Esophagus squamous epithelium (tissue), 5 donors: ENCODE results near the gene CUEDC1. TPM values are rescaled to one million over a fixed set of nuclear protein-coding genes. Genes with fewer than 3 reads are reported as not detected.

Source experiments
- DNase-seq: peaks from one replicate; lab custom pipeline; 2025; lab: John Stamatoyannopoulos, UW
- H3K27ac ChIP-seq, 4 donors: fragments of 200-600 bp; sonication (generic); one replicate each; pipeline ENCODE4 v1.5.1; 2016 to 2019; ENCODE audit warnings: mild to moderate bottlenecking in 1 of 4
- H3K27me3 ChIP-seq, 4 donors: fragments of 200-600 bp; sonication (generic); 1 replicate in 3 of 4; 2 replicates in 1 of 4; pipeline versions ENCODE4 v1.5.1 to v1.6.0; 2017 to 2021; ENCODE audit warnings: antibody characterized with exemption in 1 of 4
- H3K36me3 ChIP-seq, 3 donors: fragments of 200-600 bp; sonication (generic); one replicate each; pipeline ENCODE4 v1.5.1; 2016 to 2019
- H3K4me1 ChIP-seq, 3 donors: fragments of 200-600 bp; sonication (generic); one replicate each; pipeline ENCODE4 v1.5.1; 2017 to 2019
- H3K4me3 ChIP-seq, 4 donors: fragments of 200-600 bp; sonication (generic); 1 replicate in 3 of 4; 2 replicates in 1 of 4; pipeline ENCODE4 v1.5.1; 2016 to 2019; ENCODE audit warnings: mild to moderate bottlenecking in 2 of 4, moderate library complexity in 1 of 4
- H3K9me3 ChIP-seq, 3 donors: fragments of 200-600 bp; sonication (generic); one replicate each; pipeline ENCODE4 v1.5.1; 2016 to 2019
- POLR2A ChIP-seq, 4 donors: fragments of 450-650 bp; IDR thresholded peaks; one replicate each; pipeline ENCODE4 v1.6.1; 2017; ENCODE audit warnings: antibody characterized with exemption in 4 of 4, mild to moderate bottlenecking in 4 of 4, moderate library complexity in 3 of 4
- WGBS, 2 donors: methylation state at CpG; one replicate each; pipeline ENCODE4 v1.1.5; 2018; 5-methylcytosine and 5-hydroxymethylcytosine counted together
- intact Hi-C: fragments of 100-400 bp; cut with DNase I; formaldehyde crosslinking; loops from one replicate; pipeline ENCODE4 v1.15.0; 2022
- total RNA-seq, 4 donors: library from RNA; depleted of rRNA; stranded (reverse); fragments of >200 nt; gene quantifications; one replicate each; pipeline ENCODE4 v1.1.0, GENCODE V29; 2016
- TF ChIP-seq, protein P1 (sequence below), 6 experiments: fragments of 450-650 bp in 4 of 6; fragments of 200-600 bp in 2 of 6; sonication (generic) in 2 of 6; IDR thresholded peaks; one replicate each; pipeline ENCODE4 v1.5.1; 2016 to 2019; ENCODE audit warnings: antibody characterized with exemption in 6 of 6, mild to moderate bottlenecking in 4 of 6, moderate library complexity in 4 of 6
- donor health status: DM: yes; HTN: yes; CAD: no.

Gene CUEDC1
- total RNA-seq, 4 donors from 2014 or later, result 7.4 to 27.3 (median 18.4) TPM

GRCh38 chr17:57870283-57870635 is 85.0 kb downstream of the CUEDC1 start:
- H3K36me3 ChIP-seq, result peaks cover 0 to 73% (median 6%) of the 10 kb centered on the region in 3 donors
- no peaks in the 10 kb centered on the region for H3K27me3 ChIP-seq
- no peak overlapping the region for H3K4me3 ChIP-seq
- peak overlapping the region in 3 of 4 donors; percentile 79 to 90 (median 88) for H3K27ac ChIP-seq
- H3K9me3 ChIP-seq, result no peaks in the 10 kb centered on the region
- intact Hi-C loops, result no loop called here
- TF ChIP-seq, protein P1, sequence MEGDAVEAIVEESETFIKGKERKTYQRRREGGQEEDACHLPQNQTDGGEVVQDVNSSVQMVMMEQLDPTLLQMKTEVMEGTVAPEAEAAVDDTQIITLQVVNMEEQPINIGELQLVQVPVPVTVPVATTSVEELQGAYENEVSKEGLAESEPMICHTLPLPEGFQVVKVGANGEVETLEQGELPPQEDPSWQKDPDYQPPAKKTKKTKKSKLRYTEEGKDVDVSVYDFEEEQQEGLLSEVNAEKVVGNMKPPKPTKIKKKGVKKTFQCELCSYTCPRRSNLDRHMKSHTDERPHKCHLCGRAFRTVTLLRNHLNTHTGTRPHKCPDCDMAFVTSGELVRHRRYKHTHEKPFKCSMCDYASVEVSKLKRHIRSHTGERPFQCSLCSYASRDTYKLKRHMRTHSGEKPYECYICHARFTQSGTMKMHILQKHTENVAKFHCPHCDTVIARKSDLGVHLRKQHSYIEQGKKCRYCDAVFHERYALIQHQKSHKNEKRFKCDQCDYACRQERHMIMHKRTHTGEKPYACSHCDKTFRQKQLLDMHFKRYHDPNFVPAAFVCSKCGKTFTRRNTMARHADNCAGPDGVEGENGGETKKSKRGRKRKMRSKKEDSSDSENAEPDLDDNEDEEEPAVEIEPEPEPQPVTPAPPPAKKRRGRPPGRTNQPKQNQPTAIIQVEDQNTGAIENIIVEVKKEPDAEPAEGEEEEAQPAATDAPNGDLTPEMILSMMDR (IDR thresholded peaks at IDR 0.05), result no peak
- TF ChIP-seq POLR2A (IDR thresholded peaks at IDR 0.05), result no peak
- no peak for DNase-seq
- H3K4me1 ChIP-seq, result peaks cover 50 to 79% (median 60%) of the 10 kb centered on the region in 3 donors

DNA sequence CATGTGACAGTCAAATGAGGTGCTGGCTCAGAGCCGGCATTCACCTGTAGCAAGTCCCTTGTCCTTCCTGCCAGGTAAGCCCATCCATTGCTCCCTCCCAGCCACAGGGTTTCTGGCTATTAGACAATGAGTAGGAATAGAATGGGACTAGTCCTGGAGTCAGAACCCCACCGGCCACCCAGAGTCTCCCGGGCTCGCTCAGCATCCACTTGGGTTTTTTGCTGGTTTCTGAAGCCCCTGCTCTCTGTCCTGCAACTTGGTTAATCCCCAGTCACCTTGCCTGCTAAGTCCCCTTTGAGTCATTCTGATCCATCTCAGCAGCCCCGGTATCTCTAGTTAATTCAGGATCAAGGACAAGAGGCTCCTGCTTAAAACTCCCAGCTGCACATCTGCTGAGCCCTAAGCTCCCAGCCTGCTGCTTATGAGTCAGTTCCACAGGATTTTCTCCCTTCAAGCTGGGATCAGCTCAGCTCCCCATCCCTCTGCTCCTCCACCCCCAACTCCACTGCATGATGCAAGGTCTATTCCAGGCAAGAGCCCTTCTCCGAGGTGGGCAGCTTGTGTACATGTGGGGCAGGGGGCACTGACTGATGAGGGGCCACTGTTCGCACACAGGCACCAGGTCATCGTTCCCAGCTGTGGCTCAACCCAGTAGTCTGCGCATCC is 85.5 kb downstream of the CUEDC1 start:
- H3K27ac ChIP-seq, result peak overlapping the region; percentile 73 to 90 (median 84)
- peaks cover 0 to 78% (median 6%) of the 10 kb centered on the region in 3 donors for H3K36me3 ChIP-seq
- peaks cover 45 to 74% (median 55%) of the 10 kb centered on the region in 3 donors for H3K4me1 ChIP-seq
- DNase-seq, result no peak
- no peak overlapping the region for H3K4me3 ChIP-seq
- WGBS, 2 donors, result 74 to 82% methylated on average over 5 to 7 of the region's 9 CpGs
- intact Hi-C loops, result loop anchor here (10.0 kb wide), 2 partner anchors 85 to 245 kb away; partner anchors contain the start of gene CUEDC1
- no peaks in the 10 kb centered on the region for H3K27me3 ChIP-seq
- no peaks in the 10 kb centered on the region for H3K9me3 ChIP-seq
- TF ChIP-seq, protein P1 (IDR thresholded peaks at IDR 0.05), result no peak
- no peak for TF ChIP-seq POLR2A (IDR thresholded peaks at IDR 0.05)

DNA sequence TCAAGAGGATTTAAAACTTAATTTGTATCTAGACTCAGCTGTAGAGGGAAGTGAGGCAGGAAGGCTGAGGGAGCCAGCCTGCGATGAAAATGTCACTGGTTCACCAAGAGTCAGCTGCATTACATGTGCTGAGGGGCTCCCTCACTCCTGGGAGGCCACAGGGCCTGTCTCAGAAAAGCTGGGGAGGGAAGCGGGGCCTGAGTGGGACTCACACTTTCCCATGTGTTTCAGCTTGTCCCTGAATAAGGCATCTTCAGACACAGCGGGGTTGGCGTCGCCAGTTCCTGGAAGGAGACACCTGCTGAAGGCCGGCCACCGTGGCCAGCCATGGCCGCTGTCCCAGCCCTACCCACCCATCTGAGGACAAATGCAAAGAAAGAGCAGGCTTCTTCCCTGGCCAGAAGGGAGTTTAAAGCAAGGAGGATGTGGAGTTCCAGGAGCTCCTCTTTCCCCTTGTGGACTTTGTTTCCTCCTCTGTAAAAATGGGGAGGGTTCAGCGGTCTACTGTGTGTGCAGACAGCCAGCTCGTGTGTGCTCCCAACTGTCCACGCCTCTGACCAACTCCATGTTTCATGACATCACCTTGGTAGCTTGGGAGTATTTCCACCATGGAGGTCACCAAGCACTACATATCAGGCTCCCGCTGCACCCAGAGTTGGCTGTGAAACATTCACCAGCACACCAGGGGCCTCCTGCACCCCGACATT is 86.1 kb downstream of the CUEDC1 start:
- DNase-seq, result no peak
- H3K9me3 ChIP-seq, result no peaks in the 10 kb centered on the region
- no peaks in the 10 kb centered on the region for H3K27me3 ChIP-seq
- no peak overlapping the region for H3K4me3 ChIP-seq
- peaks cover 0 to 78% (median 6%) of the 10 kb centered on the region in 3 donors for H3K36me3 ChIP-seq
- TF ChIP-seq, protein P1 (IDR thresholded peaks at IDR 0.05), result no peak
- TF ChIP-seq POLR2A (IDR thresholded peaks at IDR 0.05), result no peak
- peak overlapping the region; percentile 73 to 90 (median 84) for H3K27ac ChIP-seq
- intact Hi-C loops, result loop anchor here (10.0 kb wide), 2 partner anchors 86 to 246 kb away; partner anchors contain the start of gene CUEDC1
- 61 to 71% methylated on average over 6 to 9 of the region's 13 CpGs for WGBS, 2 donors
- peaks cover 38 to 67% (median 49%) of the 10 kb centered on the region in 3 donors for H3K4me1 ChIP-seq

GRCh38 chr17:57868007-57868909 is 87.0 kb downstream of the CUEDC1 start:
- H3K36me3 ChIP-seq, result peaks cover 0 to 70% (median 6%) of the 10 kb centered on the region in 3 donors
- H3K27ac ChIP-seq, result peak overlapping the region; percentile 73 to 90 (median 84)
- H3K4me1 ChIP-seq, result peaks cover 35 to 63% (median 41%) of the 10 kb centered on the region in 3 donors
- 10 to 17% methylated on average over 13 to 16 of the region's 23 CpGs for WGBS, 2 donors
- peak; percentile 32 for DNase-seq
- intact Hi-C loops, result loop anchor here (10.0 kb wide), 2 partner anchors 87 to 247 kb away; partner anchors contain the start of gene CUEDC1
- H3K9me3 ChIP-seq, result no peaks in the 10 kb centered on the region
- H3K4me3 ChIP-seq, result peak overlapping the region in 1 of 4 donors; percentile 10
- H3K27me3 ChIP-seq, result no peaks in the 10 kb centered on the region
- no peak for TF ChIP-seq POLR2A (IDR thresholded peaks at IDR 0.05)
- TF ChIP-seq, protein P1 (IDR thresholded peaks at IDR 0.05), result peak in 4 of 6 experiments; percentile 27 to 47 (median 39)
